ENCODE results near the gene RHOF. TPM values are rescaled to one million over a fixed set of nuclear protein-coding genes. Genes with fewer than 3 reads are reported as not detected.
A peak's percentile ranks its signal among the peaks of the same experiment; 100 is the strongest.
"Not testable (repeated sequence)": the region's sequence is repeated elsewhere in the genome, so short reads cannot be mapped to it uniquely, and the experiment has no call there.

RHOF gene
- total RNA-seq, 4 donors from 2014 or later = 4.8 to 11.4 (median 9.5) TPM

DNA sequence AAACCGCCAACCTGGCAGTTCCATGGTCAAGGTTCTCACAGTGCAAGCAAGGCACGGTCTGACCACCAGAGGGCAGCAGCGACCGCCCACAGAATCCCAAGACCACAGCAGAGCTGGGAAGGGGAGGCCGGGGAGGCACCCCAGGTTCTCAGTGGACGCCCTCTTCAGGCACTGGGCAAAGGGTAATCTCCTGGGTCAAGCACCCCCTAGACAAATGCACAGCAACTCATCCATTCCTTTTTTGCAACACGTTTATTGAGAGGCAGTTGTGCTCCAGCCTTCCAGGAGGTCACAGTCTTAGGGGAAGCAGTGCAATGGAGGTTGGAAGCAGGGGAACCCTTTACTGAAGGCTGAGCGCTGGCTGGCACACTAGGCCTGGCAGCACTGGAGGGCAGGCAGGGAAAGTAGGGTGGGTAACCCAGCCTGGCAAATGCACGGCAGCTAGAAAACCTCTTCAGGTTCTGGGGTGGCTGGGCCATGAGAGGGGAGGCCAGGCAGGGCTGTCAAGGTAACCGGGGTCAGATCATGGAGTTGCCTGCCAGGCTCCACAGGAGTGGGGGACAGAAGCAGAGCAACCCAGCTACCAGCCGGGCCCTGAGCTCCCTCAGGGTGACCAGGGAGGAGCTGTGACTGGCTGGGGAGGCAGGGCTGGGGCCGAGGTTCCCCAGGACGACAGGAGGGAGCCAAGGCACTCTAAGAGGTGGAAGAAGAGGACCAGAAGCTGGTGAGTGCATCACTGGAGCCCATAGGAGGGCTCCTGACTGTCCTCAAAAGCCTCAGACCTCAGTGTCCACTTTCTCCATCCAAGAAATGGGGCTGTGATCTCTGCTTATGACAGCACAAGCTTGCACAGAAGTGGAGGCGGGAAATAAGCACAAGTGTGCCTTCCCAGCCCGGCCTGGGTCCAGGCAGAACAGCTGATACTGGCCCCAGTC, 1.8 kb upstream of the RHOF start:
- peak; percentile 96 for DNase-seq (ENCODE audit: low spot score)
- TF ChIP-seq, protein P1, sequence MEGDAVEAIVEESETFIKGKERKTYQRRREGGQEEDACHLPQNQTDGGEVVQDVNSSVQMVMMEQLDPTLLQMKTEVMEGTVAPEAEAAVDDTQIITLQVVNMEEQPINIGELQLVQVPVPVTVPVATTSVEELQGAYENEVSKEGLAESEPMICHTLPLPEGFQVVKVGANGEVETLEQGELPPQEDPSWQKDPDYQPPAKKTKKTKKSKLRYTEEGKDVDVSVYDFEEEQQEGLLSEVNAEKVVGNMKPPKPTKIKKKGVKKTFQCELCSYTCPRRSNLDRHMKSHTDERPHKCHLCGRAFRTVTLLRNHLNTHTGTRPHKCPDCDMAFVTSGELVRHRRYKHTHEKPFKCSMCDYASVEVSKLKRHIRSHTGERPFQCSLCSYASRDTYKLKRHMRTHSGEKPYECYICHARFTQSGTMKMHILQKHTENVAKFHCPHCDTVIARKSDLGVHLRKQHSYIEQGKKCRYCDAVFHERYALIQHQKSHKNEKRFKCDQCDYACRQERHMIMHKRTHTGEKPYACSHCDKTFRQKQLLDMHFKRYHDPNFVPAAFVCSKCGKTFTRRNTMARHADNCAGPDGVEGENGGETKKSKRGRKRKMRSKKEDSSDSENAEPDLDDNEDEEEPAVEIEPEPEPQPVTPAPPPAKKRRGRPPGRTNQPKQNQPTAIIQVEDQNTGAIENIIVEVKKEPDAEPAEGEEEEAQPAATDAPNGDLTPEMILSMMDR (IDR thresholded peaks at IDR 0.05) = peak in 2 of 3 donors; percentile 80 to 81
- ATAC-seq (ENCODE audit: low FRiP score) = peak; percentile 51

DNA sequence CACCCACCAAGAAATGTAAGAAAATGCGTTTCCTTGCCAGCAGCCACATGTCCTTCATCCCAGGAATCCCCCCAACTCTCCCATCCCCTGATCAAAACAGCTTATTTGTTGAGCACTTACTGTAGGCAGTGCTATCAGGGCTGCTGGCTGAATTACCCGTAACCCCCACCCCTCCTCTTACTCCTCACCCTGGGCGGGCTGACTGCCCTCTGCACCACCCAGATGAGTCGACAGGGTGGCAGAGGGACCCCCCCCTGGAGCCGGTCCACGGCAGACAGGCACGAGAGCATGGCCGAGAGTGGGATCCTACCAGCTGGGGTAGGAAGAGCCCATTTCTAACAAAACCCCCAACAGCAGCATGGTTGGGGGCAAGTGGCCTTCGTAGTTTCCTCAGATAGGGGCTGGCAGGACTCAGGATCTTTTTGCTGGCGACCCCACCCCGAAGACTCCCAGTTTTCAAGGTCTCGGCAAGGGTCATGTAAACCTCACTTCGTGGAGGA, 1.1 kb upstream of the RHOF start:
- ATAC-seq (ENCODE audit: low FRiP score) = peak; percentile 3
- DNase-seq (ENCODE audit: low spot score) = no peak
- TF ChIP-seq, protein P1 (IDR thresholded peaks at IDR 0.05) = no peak

DNA sequence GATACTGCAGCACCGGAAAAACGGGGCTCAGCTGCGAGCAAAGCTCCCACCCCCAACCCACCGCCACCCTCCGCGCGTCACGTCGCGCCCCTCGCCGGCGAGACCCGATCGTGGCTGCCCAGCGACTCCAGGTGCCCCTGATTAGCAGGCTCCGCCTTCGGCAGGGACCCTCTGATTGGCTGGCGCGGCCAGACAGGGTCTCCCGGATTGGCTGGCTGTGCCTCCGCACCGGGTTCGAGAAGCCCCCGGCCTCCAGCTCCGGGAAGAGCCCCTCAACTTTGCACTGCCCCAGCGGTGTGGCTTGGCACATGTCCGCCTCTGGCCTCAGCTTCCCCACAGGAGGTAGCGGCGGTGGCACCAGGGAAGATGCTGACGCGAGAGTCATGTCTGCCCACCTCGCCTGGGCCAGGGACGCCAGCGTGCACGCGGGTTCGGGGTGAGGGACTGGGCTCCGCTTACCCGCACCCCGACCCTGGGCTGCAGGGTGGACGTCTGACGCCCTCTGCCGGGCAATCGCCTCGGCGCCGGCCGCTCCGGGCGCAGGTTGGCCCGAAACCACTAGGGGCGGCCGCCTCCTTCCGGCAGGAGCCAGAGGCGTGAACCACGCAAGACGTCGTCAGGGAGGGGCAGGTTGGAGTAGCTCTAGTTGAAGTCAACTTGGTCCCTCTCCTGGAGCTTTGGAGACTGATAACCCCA, 498 bp upstream of the RHOF start:
- TF ChIP-seq, protein P1 (IDR thresholded peaks at IDR 0.05) = peak in 2 of 3 donors; percentile 99
- DNase-seq (ENCODE audit: low spot score) = peak; percentile 64
- peak; percentile 73 for ATAC-seq (ENCODE audit: low FRiP score)

DNA sequence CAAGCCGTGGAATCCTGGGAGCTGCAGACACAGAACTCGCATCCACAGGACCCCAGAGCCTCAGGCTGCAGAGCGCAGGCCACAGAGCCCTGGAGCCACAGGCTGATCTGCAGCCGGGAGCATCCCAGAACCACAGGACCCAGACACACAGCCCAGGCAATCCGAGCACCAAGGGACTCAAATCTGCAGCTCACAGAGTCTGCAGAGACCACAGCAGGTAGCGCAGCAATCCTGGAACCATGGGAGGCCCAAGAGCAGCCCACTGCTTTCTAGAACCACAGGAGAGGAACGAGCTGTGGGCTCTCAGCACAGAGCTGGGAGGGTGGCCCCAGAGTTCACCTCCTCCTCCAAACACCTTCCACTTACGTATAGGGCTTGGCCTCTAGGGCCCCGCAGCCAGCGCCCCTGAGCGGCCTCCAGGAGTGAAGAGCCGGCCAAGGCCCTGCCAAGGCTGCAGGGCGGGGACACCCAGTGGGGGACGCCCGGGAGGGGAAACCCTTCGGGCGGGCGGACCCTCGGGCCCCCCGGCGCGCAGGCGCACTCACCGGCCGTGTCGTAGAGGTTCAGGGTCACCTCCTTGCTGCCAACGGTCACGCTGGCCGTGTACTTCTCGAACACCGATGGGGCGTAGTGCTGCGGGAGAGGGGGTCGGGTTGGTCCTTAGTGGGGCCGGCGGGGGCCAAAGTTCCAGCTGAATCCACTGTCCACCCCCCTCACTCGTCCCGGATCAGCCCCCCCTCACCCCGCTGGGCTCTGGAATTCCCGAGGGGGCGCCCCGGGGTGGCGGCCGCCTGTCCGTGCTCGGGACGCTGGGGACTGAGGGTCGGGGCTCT, 665 bp downstream of the RHOF start:
- TF ChIP-seq, protein P1 (IDR thresholded peaks at IDR 0.05) = no peak
- ATAC-seq (ENCODE audit: low FRiP score) (no peak), DNase-seq (ENCODE audit: low spot score) (no peak)

DNA sequence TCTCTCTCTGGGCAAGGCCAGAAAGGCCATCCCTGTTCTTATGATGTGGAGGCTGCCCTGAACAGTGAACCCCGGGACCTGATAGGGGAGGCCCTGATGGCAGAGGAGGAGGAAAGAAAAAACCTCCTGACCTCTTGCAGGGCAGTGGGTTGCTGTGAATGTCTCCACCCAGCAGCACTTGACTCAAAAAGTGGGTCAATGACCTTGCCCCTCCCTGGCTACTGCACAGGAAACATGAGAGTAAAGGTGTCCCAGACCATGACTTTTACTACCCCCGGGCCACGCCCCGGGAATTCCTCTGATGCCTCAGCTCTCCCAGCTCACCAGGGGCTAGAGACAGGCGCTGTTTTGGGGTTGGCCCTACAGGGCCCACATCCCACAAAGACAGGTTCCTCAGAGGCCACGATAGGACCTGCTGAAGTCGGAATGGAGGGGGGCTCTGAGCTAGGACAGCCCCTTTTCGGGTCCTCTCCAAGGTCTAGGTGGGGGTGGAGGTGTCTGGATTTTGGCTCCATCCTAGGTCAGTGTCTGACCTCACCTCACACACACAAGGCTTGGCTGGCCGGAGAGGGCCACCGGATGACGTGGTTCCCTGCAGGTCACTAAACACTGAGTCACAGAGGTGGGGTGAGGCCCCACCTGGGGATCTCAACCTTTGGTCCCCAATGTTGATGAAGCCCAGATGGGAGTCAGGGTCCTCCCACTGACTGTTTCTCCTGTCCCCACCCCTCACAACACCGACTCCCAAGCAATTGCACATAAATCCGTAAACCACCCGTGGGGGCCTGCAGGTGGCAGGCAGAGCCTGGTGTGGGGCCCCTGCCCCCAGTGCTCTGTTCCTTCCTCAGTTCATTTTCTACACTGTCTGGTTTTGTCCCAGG, 1.6 kb downstream of the RHOF start:
- TF ChIP-seq, protein P1 (IDR thresholded peaks at IDR 0.05) = no peak
- ATAC-seq (ENCODE audit: low FRiP score) (no peak), DNase-seq (ENCODE audit: low spot score) (no peak)

DNA sequence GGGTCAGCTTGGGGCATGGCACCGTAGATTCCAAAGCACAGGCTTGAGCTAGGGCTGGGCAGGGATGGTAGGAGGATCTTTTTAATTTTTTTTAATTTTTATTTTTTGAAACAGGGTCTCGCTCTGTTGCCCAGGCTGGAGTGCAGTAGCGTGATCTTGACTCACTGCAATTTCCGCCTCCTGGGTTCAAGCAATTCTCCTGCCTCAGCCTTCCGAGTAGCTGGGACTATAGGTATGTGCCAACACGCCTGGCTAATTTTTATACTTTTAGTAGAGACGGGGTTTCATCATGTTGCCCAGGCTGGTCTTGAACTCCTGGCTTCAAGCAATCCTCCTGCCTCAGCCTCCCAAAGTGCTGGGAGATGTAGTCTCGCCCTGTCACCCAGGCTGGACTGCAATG, 2.7 kb downstream of the RHOF start:
- DNase-seq (ENCODE audit: low spot score); ATAC-seq (ENCODE audit: low FRiP score): not testable (repeated sequence)
